H9 (cell line): Measurements from ENCODE around the gene HSD17B2. TPM values are rescaled to one million over a fixed set of nuclear protein-coding genes. Genes with fewer than 3 reads are reported as not detected.

Source experiments
- DNase-seq: peaks from one replicate; pipeline ENCODE4 v3.0.0-alpha.2; 2017
- H2AFZ ChIP-seq: one replicate; pipeline ENCODE4 v1.6.1; 2013; ENCODE audit warnings: mild to moderate bottlenecking, low read length, control low read depth, moderate library complexity
- H2AK5ac ChIP-seq: 2 replicates; pipeline ENCODE4 v1.6.1; 2013; ENCODE audit warnings: low read length, control low read depth, mixed read lengths; ENCODE audit not compliant: insufficient read length
- H2BK120ac ChIP-seq: one replicate; pipeline ENCODE4 v1.6.1; 2013; ENCODE audit warnings: low read depth, mild to moderate bottlenecking, low read length, control low read depth, inconsistent platforms; ENCODE audit not compliant: poor library complexity, severe bottlenecking
- H2BK12ac ChIP-seq: 2 replicates; pipeline ENCODE4 v1.6.1; 2013; ENCODE audit warnings: low read length, control low read depth, mixed read lengths, low read depth; ENCODE audit not compliant: insufficient read length
- H2BK15ac ChIP-seq: 2 replicates; pipeline ENCODE4 v1.6.1; 2013; ENCODE audit warnings: low read depth, low read length, control low read depth
- H2BK20ac ChIP-seq: one replicate; pipeline ENCODE4 v1.6.1; 2013; ENCODE audit warnings: low read depth, mild to moderate bottlenecking, low read length, control low read depth, inconsistent platforms; ENCODE audit not compliant: poor library complexity, severe bottlenecking
- H2BK5ac ChIP-seq: 2 replicates; pipeline ENCODE4 v1.6.1; 2013; ENCODE audit warnings: low read length, control low read depth, mixed read lengths; ENCODE audit not compliant: insufficient read length
- H3K14ac ChIP-seq: 2 replicates; pipeline ENCODE4 v1.6.1; 2013; ENCODE audit warnings: low read length, control low read depth; ENCODE audit not compliant: insufficient read depth
- H3K18ac ChIP-seq: 2 replicates; pipeline ENCODE4 v1.6.1; 2013; ENCODE audit warnings: low read depth, mild to moderate bottlenecking, mixed read lengths, low read length, control low read depth; ENCODE audit not compliant: insufficient read length
- H3K23ac ChIP-seq: 2 replicates; pipeline ENCODE4 v1.6.1; 2013; ENCODE audit warnings: low read length, control low read depth, mixed read lengths, low read depth; ENCODE audit not compliant: insufficient read length
- H3K23me2 ChIP-seq: 2 replicates; pipeline ENCODE4 v1.6.1; 2013; ENCODE audit warnings: low read depth, mild to moderate bottlenecking, mixed read lengths, low read length, control low read depth; ENCODE audit not compliant: insufficient read length, poor library complexity, severe bottlenecking
- H3K27ac ChIP-seq: 2 replicates; pipeline ENCODE4 v1.5.1; 2013; ENCODE audit warnings: low read length, control low read depth, mixed read lengths, low read depth; ENCODE audit not compliant: insufficient read length
- H3K27me3 ChIP-seq: 2 replicates; pipeline ENCODE4 v1.6.1; 2013; ENCODE audit warnings: low read length, control low read depth, inconsistent platforms; ENCODE audit not compliant: insufficient read depth
- H3K4ac ChIP-seq: 2 replicates; pipeline ENCODE4 v1.6.1; 2013; ENCODE audit warnings: low read depth, mild to moderate bottlenecking, control low read depth, inconsistent platforms, low read length, moderate library complexity
- H3K4me1 ChIP-seq: 2 replicates; pipeline ENCODE4 v1.6.1; 2013; ENCODE audit warnings: low read length, control low read depth, inconsistent platforms; ENCODE audit not compliant: insufficient read depth
- H3K4me2 ChIP-seq: 2 replicates; pipeline ENCODE4 v1.6.1; 2013; ENCODE audit warnings: low read length, control low read depth, mixed read lengths; ENCODE audit not compliant: insufficient read length, insufficient read depth
- H3K56ac ChIP-seq: 2 replicates; pipeline ENCODE4 v1.6.1; 2013; ENCODE audit warnings: low read depth, mild to moderate bottlenecking, mixed read lengths, low read length, control low read depth; ENCODE audit not compliant: insufficient read length
- H3K79me1 ChIP-seq: 2 replicates; pipeline ENCODE4 v1.6.1; 2013; ENCODE audit warnings: low read depth, mild to moderate bottlenecking, moderate library complexity, low read length, control low read depth, inconsistent platforms; ENCODE audit not compliant: insufficient read depth, poor library complexity, severe bottlenecking
- H3K79me2 ChIP-seq: 2 replicates; pipeline ENCODE4 v1.6.1; 2013; ENCODE audit warnings: low read length, control low read depth, inconsistent platforms; ENCODE audit not compliant: insufficient read depth
- H3K9ac ChIP-seq: 2 replicates; pipeline ENCODE4 v1.6.1; 2013; ENCODE audit warnings: low read length, control low read depth, mixed read lengths; ENCODE audit not compliant: insufficient read length; ENCODE audit errors: extremely low read depth
- H3K9me3 ChIP-seq: one replicate; pipeline ENCODE4 v1.6.1; 2013; ENCODE audit warnings: low read depth, low read length, inconsistent platforms; ENCODE audit not compliant: control insufficient read depth
- H3T11ph ChIP-seq: one replicate; pipeline ENCODE4 v1.6.1; 2013; ENCODE audit warnings: mild to moderate bottlenecking, low read length, control low read depth, inconsistent platforms
- H4K20me1 ChIP-seq: one replicate; pipeline ENCODE4 v1.6.1; 2013; ENCODE audit not compliant: control insufficient read depth, insufficient read length, insufficient read depth
- H4K5ac ChIP-seq: 2 replicates; pipeline ENCODE4 v1.6.1; 2013; ENCODE audit warnings: low read depth, mild to moderate bottlenecking, mixed read lengths, low read length, control low read depth; ENCODE audit not compliant: insufficient read length
- H4K8ac ChIP-seq: replicated peaks from 2 replicates; pipeline ENCODE4 v1.6.1; 2013; ENCODE audit warnings: low read length, control low read depth, mixed read lengths, low read depth; ENCODE audit not compliant: insufficient read length
- H4K91ac ChIP-seq: 2 replicates; pipeline ENCODE4 v1.6.1; 2013; ENCODE audit warnings: low read depth, mild to moderate bottlenecking, moderate library complexity, mixed read lengths, low read length, control low read depth; ENCODE audit not compliant: insufficient read length
- H3K27ac Mint-ChIP-seq, 3 experiments: 2 replicates in 2 of 3; 3 replicates in 1 of 3; pipeline ENCODE4 v1.8.0; 2020 to 2021; ENCODE audit warnings: mixed read lengths in 3 of 3, mild to moderate bottlenecking in 1 of 3, moderate library complexity in 1 of 3
- H3K27me3 Mint-ChIP-seq: 2 replicates; pipeline ENCODE4 v1.8.0; 2021; ENCODE audit warnings: low read depth, mild to moderate bottlenecking, moderate library complexity, mixed read lengths
- H3K36me3 Mint-ChIP-seq, 3 experiments: 2 replicates in 2 of 3; 3 replicates in 1 of 3; pipeline ENCODE4 v1.8.0; 2020 to 2021; ENCODE audit warnings: low read depth in 3 of 3, mixed read lengths in 3 of 3; ENCODE audit not compliant: insufficient read depth in 1 of 3
- H3K4me1 Mint-ChIP-seq, 2 experiments: 2 replicates each; pipeline ENCODE4 v1.8.0; 2020; ENCODE audit warnings: mixed read lengths in 2 of 2
- H3K4me3 Mint-ChIP-seq, 2 experiments: 2 replicates in 1 of 2; 3 replicates in 1 of 2; pipeline ENCODE4 v1.8.0; 2020 to 2021; ENCODE audit warnings: mild to moderate bottlenecking in 2 of 2, mixed read lengths in 2 of 2, moderate library complexity in 1 of 2
- H3K9me3 Mint-ChIP-seq, 2 experiments: 2 replicates in 1 of 2; 3 replicates in 1 of 2; pipeline ENCODE4 v1.8.0; 2020; ENCODE audit warnings: mild to moderate bottlenecking in 2 of 2, mixed read lengths in 2 of 2, moderate library complexity in 1 of 2
- WGBS: extraction: QIAGEN DNeasy Blood & Tissue Kit; methylation state at CpG from one replicate; pipeline ENCODE4 v1.1.7; 2013; ENCODE audit warnings: missing lambda C conversion rate, low lambda C conversion rate, mixed read lengths; ENCODE audit not compliant: insufficient read length; ENCODE audit errors: extremely low coverage; 5-methylcytosine and 5-hydroxymethylcytosine counted together
- total RNA-seq: library from RNA; stranded (reverse); gene quantifications from 2 replicates; pipeline ENCODE4 v1.2.1, GENCODE V29; 2021
- TF ChIP-seq, protein P1 (sequence below): fragments of 200-600 bp; sonication (generic); conservative IDR thresholded peaks from 3 replicates; pipeline ENCODE4 v1.8.0; 2021; ENCODE audit warnings: antibody characterized with exemption, mild to moderate bottlenecking

HSD17B2 gene
- total RNA-seq, 1 experiment from 2014 or later = not detected

GRCh38 chr16:82094942-82095540, 60.0 kb downstream of the HSD17B2 start:
- peak overlapping the region; percentile 44 to 89 (median 74) for H3K27ac Mint-ChIP-seq
- no peak overlapping the region for H3K4ac ChIP-seq

More at GRCh38 chr16:82094942-82095540, 60.0 kb downstream of the HSD17B2 start:
- Histone ChIP-seq H3K18ac (no peak overlapping the region), H2BK120ac (no peak overlapping the region), H3K27ac (no peak overlapping the region), H2BK20ac (no peak overlapping the region), H3K79me1 (no peaks in the 10 kb centered on the region), H3K9ac (no peak overlapping the region), H2BK5ac (no peak overlapping the region), H2BK15ac (no peak overlapping the region), H3K56ac (no peak overlapping the region), H3K27me3 (no peaks in the 10 kb centered on the region), H4K91ac (no peak overlapping the region), H3K14ac (no peak overlapping the region), H3K23ac (no peak overlapping the region), H3K4me1 (peaks cover 4% of the 10 kb centered on the region), H4K20me1 (no peaks in the 10 kb centered on the region), H2AK5ac (no peak overlapping the region), H2AFZ (no peak overlapping the region), H2BK12ac (no peak overlapping the region), H3K4me2 (peak overlapping the region; percentile 12), H4K8ac (no peak overlapping the region), H3K79me2 (no peaks in the 10 kb centered on the region), H3K9me3 (no peaks in the 10 kb centered on the region), H3K23me2 (no peaks in the 10 kb centered on the region), H3T11ph (no peak overlapping the region), H4K5ac (no peak overlapping the region)
- H3K27me3 Mint-ChIP-seq = no peaks in the 10 kb centered on the region
- H3K36me3 Mint-ChIP-seq = peaks cover 0 to 6% (median 3%) of the 10 kb centered on the region in 3 experiments; a peak in 4 of 7 replicates
- DNase-seq = peak; percentile 28
- WGBS = no CpG with 5 or more reads among the region's 8 CpGs
- peak overlapping the region; percentile 34 to 50; a peak in 4 of 5 replicates for H3K4me3 Mint-ChIP-seq
- H3K9me3 Mint-ChIP-seq = peaks cover 2 to 3% of the 10 kb centered on the region in 2 experiments; a peak in 1 of 5 replicates
- TF ChIP-seq, protein P1, sequence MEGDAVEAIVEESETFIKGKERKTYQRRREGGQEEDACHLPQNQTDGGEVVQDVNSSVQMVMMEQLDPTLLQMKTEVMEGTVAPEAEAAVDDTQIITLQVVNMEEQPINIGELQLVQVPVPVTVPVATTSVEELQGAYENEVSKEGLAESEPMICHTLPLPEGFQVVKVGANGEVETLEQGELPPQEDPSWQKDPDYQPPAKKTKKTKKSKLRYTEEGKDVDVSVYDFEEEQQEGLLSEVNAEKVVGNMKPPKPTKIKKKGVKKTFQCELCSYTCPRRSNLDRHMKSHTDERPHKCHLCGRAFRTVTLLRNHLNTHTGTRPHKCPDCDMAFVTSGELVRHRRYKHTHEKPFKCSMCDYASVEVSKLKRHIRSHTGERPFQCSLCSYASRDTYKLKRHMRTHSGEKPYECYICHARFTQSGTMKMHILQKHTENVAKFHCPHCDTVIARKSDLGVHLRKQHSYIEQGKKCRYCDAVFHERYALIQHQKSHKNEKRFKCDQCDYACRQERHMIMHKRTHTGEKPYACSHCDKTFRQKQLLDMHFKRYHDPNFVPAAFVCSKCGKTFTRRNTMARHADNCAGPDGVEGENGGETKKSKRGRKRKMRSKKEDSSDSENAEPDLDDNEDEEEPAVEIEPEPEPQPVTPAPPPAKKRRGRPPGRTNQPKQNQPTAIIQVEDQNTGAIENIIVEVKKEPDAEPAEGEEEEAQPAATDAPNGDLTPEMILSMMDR = no peak
- peaks cover 31 to 33% of the 10 kb centered on the region in 2 experiments for H3K4me1 Mint-ChIP-seq
